Keratinocyte (primary cell): ENCODE measurements around the gene RPAP2. TPM values are rescaled to one million over a fixed set of nuclear protein-coding genes. Genes with fewer than 3 reads are reported as not detected.

Experiments
- DNase-seq: peaks from one replicate; pipeline ENCODE4 v3.0.0-alpha.2; 2011; ENCODE audit warnings: low read depth, missing footprints, low spot score
- FAIRE-seq: peaks from 2 replicates; lab custom pipeline; 2011; peaks lifted over from hg19 to GRCh38; lab: Jason Lieb, UNC
- H2AFZ ChIP-seq: 2 replicates; pipeline ENCODE4 v1.6.0; 2012; ENCODE audit warnings: low read length, control low read depth, inconsistent platforms; ENCODE audit not compliant: control insufficient read depth
- H3K27ac ChIP-seq: 2 replicates; pipeline ENCODE4 v1.5.1; 2011; ENCODE audit warnings: low read length; ENCODE audit not compliant: control insufficient read depth, insufficient read depth
- H3K27me3 ChIP-seq: 3 replicates; pipeline ENCODE4 v1.6.0; 2011; ENCODE audit warnings: low read length; ENCODE audit not compliant: control insufficient read depth, insufficient read depth; ENCODE audit errors: extremely low read depth
- H3K36me3 ChIP-seq, 2 experiments: 2 replicates in 1 of 2; 3 replicates in 1 of 2; pipeline ENCODE4 v1.5.1; 2011; ENCODE audit warnings: low read length in 2 of 2, mild to moderate bottlenecking in 1 of 2; ENCODE audit not compliant: control insufficient read depth in 2 of 2, insufficient read depth in 2 of 2; ENCODE audit errors: extremely low read depth in 1 of 2
- H3K4me1 ChIP-seq: 3 replicates; pipeline ENCODE4 v1.5.1; 2011; ENCODE audit warnings: low read length; ENCODE audit not compliant: control insufficient read depth, insufficient read depth; ENCODE audit errors: extremely low read depth
- H3K4me2 ChIP-seq: 3 replicates; pipeline ENCODE4 v1.6.0; 2011; ENCODE audit warnings: low read depth, low read length; ENCODE audit not compliant: control insufficient read depth, insufficient read depth; ENCODE audit errors: extremely low read depth
- H3K4me3 ChIP-seq, 3 experiments: fragments of 200-600 bp in 1 of 3; sonication (generic) in 1 of 3; 2 replicates in 2 of 3; 3 replicates in 1 of 3; pipeline ENCODE4 v1.5.1; 2011 to 2016; ENCODE audit warnings: low read length in 3 of 3, mild to moderate bottlenecking in 3 of 3, control low read depth in 2 of 3, inconsistent platforms in 1 of 3, low read depth in 1 of 3, mixed read lengths in 1 of 3, mixed run types in 1 of 3, moderate library complexity in 1 of 3; ENCODE audit not compliant: control insufficient read depth in 2 of 3, insufficient read depth in 2 of 3; ENCODE audit errors: extremely low read depth in 1 of 3
- H3K79me2 ChIP-seq: 2 replicates; pipeline ENCODE4 v1.6.0; 2012; ENCODE audit warnings: low read length; ENCODE audit not compliant: control insufficient read depth, insufficient read depth
- H3K9ac ChIP-seq: 3 replicates; pipeline ENCODE4 v1.6.0; 2011; ENCODE audit warnings: low read length; ENCODE audit not compliant: control insufficient read depth, insufficient read depth; ENCODE audit errors: extremely low read depth
- H3K9me1 ChIP-seq: 3 replicates; pipeline ENCODE4 v1.6.0; 2011; ENCODE audit warnings: low read length; ENCODE audit not compliant: control insufficient read depth, insufficient read depth; ENCODE audit errors: extremely low read depth
- H3K9me3 ChIP-seq: 2 replicates; pipeline ENCODE4 v1.5.1; 2012; ENCODE audit warnings: low read depth, low read length; ENCODE audit not compliant: control insufficient read depth
- H4K20me1 ChIP-seq: 3 replicates; pipeline ENCODE4 v1.6.0; 2011; ENCODE audit warnings: low read length; ENCODE audit not compliant: control insufficient read depth, insufficient read depth; ENCODE audit errors: extremely low read depth
- EZH2 ChIP-seq: IDR thresholded peaks from one replicate; pipeline ENCODE4 v1.6.1; 2012; ENCODE audit warnings: inconsistent platforms, mild to moderate bottlenecking, low read length, moderate library complexity
- dilution Hi-C: fragments of 300-500 bp; cut with MboI; formaldehyde crosslinking; loops from one replicate; pipeline ENCODE4 v1.7.0; 2020; ENCODE audit warnings: low sequenced_read_pairs; ENCODE audit not compliant: extremely low pct_ligation_motif_present
- polyA plus RNA-seq, 5 experiments: library from polyadenylated mRNA; depleted of rRNA in 3 of 5; stranded (reverse) in 3 of 5; stranded (forward) in 1 of 5; unstranded in 1 of 5; fragments of >200 nt; gene quantifications; 1 replicate in 1 of 5; 2 replicates in 3 of 5; 3 replicates in 1 of 5; pipeline versions ENCODE4 v1.2.1 to v1.2.3, GENCODE V29; 2011 to 2012; ENCODE audit warnings: missing spikeins in 2 of 5, low read depth in 1 of 5, low replicate concordance in 1 of 5
- TF ChIP-seq, protein P1 (sequence below), 3 experiments: IDR thresholded peaks in 1 of 3; conservative IDR thresholded peaks in 1 of 3; optimal IDR thresholded peaks in 1 of 3; 2 replicates in 2 of 3; 3 replicates in 1 of 3; pipeline versions ENCODE3 to v1.5.1; 2011; ENCODE audit warnings: low read length in 3 of 3, mild to moderate bottlenecking in 3 of 3, moderate library complexity in 2 of 3, control low read depth in 1 of 3, inconsistent platforms in 1 of 3; ENCODE audit not compliant: insufficient read depth in 2 of 3; ENCODE audit errors: extremely low read depth in 1 of 3

The RPAP2 gene
- polyA plus RNA-seq, 1 donor (not counting 4 experiments of a cell fraction or from before 2014, with no cell fraction given), result 21.5 TPM

DNA sequence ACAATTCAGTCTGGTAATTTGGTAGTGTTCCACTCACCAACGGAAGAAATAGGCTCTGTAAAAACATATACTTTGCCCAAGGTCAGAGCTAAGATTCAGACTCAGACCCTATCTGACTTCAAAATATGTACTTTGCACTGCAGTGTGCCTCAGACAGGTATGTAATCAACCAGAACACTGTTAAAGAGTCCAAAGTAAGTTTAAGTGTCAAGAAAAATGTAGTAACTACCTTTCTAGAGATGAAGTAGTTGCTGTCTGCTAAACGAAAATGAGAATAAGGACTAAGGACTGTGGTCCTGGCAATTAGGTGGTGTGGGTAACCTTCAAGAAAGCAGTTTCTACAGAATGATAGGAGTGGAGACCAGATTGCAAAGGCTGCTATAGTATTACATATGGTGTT lies 61.1 kb downstream of the RPAP2 start:
- no peaks in the 10 kb centered on the region for H3K9me1 ChIP-seq
- no peak overlapping the region for H3K4me2 ChIP-seq
- FAIRE-seq, result no peak
- no peaks in the 10 kb centered on the region for H3K9me3 ChIP-seq
- no peak for DNase-seq
- H3K79me2 ChIP-seq, result no peaks in the 10 kb centered on the region
- no peaks in the 10 kb centered on the region for H3K27me3 ChIP-seq
- no peak overlapping the region for H2AFZ ChIP-seq
- H3K9ac ChIP-seq, result no peak overlapping the region
- H3K27ac ChIP-seq, result no peak overlapping the region
- TF ChIP-seq, protein P1, sequence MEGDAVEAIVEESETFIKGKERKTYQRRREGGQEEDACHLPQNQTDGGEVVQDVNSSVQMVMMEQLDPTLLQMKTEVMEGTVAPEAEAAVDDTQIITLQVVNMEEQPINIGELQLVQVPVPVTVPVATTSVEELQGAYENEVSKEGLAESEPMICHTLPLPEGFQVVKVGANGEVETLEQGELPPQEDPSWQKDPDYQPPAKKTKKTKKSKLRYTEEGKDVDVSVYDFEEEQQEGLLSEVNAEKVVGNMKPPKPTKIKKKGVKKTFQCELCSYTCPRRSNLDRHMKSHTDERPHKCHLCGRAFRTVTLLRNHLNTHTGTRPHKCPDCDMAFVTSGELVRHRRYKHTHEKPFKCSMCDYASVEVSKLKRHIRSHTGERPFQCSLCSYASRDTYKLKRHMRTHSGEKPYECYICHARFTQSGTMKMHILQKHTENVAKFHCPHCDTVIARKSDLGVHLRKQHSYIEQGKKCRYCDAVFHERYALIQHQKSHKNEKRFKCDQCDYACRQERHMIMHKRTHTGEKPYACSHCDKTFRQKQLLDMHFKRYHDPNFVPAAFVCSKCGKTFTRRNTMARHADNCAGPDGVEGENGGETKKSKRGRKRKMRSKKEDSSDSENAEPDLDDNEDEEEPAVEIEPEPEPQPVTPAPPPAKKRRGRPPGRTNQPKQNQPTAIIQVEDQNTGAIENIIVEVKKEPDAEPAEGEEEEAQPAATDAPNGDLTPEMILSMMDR (optimal IDR thresholded peaks at IDR 0.05 in 1 of 3, IDR thresholded peaks at IDR 0.05 in 1 of 3, conservative IDR thresholded peaks at IDR 0.05 in 1 of 3; ENCODE audit: extremely low read depth in 1 of 3, insufficient read depth in 2 of 3, low read length in 3 of 3), result no peak
- TF ChIP-seq EZH2, result no peak
- peaks cover 0 to 3% of the 10 kb centered on the region in 2 experiments for H3K36me3 ChIP-seq
- H3K4me3 ChIP-seq, result no peak overlapping the region
- dilution Hi-C loops, result no loop called here
- H4K20me1 ChIP-seq, result no peaks in the 10 kb centered on the region
- no peaks in the 10 kb centered on the region for H3K4me1 ChIP-seq

DNA sequence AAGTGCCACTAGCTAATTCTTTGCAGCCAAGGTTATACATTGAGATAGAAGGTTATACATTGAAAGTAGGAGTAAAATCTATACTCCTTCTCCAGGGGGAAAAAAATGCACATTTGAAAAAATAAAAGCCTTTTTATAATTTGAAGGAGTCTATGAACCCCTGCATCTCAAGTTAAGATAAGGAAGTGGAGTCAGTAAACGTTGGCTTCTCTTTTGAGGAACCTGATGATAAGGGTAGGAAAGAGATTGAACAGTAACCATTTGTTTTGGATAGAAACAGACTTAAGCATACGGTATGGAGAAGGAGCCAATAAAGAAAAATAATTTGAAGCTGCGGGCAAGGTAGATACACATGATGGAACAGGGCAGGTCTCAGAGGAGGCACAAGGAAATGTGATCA lies 64.1 kb downstream of the RPAP2 start:
- Histone ChIP-seq H3K36me3 (peaks cover 0 to 1% of the 10 kb centered on the region in 2 experiments), H3K27me3 (no peaks in the 10 kb centered on the region), H3K79me2 (no peaks in the 10 kb centered on the region), H3K4me2 (no peak overlapping the region), H3K9me1 (no peaks in the 10 kb centered on the region), H3K9me3 (no peaks in the 10 kb centered on the region), H2AFZ (no peak overlapping the region), H3K4me3 (no peak overlapping the region), H3K4me1 (no peaks in the 10 kb centered on the region), H3K27ac (no peak overlapping the region), H4K20me1 (no peaks in the 10 kb centered on the region), H3K9ac (no peak overlapping the region)
- FAIRE-seq (no peak), DNase-seq (no peak)
- TF ChIP-seq EZH2, result no peak
- TF ChIP-seq, protein P1 (optimal IDR thresholded peaks at IDR 0.05 in 1 of 3, IDR thresholded peaks at IDR 0.05 in 1 of 3, conservative IDR thresholded peaks at IDR 0.05 in 1 of 3; ENCODE audit: extremely low read depth in 1 of 3, insufficient read depth in 2 of 3, low read length in 3 of 3), result no peak
- dilution Hi-C loops, result no loop called here
